ENCODE measurements around the gene BLVRB.
"Not testable (repeated sequence)": the region's sequence is repeated elsewhere in the genome, so short reads cannot be mapped to it uniquely, and the experiment has no call there.

BLVRB gene

GRCh38 chr19:40465557-40466218 is at the start of gene BLVRB:
Gene BLVRB (minus strand): TSS chr19:40465745. CDS start chr19:40465688, 57 bp downstream.
- H3K4me3 ChIP-seq (ENCODE audit: low read depth, low read length), result peak within 1 kb of the TSS; percentile 73

- H3K4me3 ChIP-seq (ENCODE audit: low read depth, low read length), result no peak overlapping the region
These were observed 48.3 kb upstream of the BLVRB start for GRCh38 chr19:40513741-40514315.

GRCh38 chr19:40513345-40513678 is 47.8 kb upstream of the BLVRB start:
- peak overlapping the region; percentile 4 for H3K4me3 ChIP-seq (ENCODE audit: low read depth, low read length)

GRCh38 chr19:40512473-40513344 is 47.2 kb upstream of the BLVRB start:
- H3K4me3 ChIP-seq (ENCODE audit: low read depth, low read length), result no peak overlapping the region

GRCh38 chr19:40512110-40512472 is 46.5 kb upstream of the BLVRB start:
- no peak overlapping the region for H3K4me3 ChIP-seq (ENCODE audit: low read depth, low read length)

- H3K4me3 ChIP-seq (ENCODE audit: low read depth, low read length), result no peak overlapping the region
These were observed 45.9 kb upstream of the BLVRB start for GRCh38 chr19:40511487-40511886.

- no peak overlapping the region for H3K4me3 ChIP-seq (ENCODE audit: low read depth, low read length)
These were observed 45.1 kb upstream of the BLVRB start for GRCh38 chr19:40510526-40511115.

- H3K4me3 ChIP-seq (ENCODE audit: low read depth, low read length), result no peak overlapping the region
These were observed 43.3 kb upstream of the BLVRB start for GRCh38 chr19:40508739-40509260.

- no peak overlapping the region for H3K4me3 ChIP-seq (ENCODE audit: low read depth, low read length)
These were observed 42.3 kb upstream of the BLVRB start for GRCh38 chr19:40507892-40508291.

- no peak overlapping the region for H3K4me3 ChIP-seq (ENCODE audit: low read depth, low read length)
These were observed 40.6 kb upstream of the BLVRB start for GRCh38 chr19:40506099-40506498.

- H3K4me3 ChIP-seq (ENCODE audit: low read depth, low read length), result no peak overlapping the region
These were observed 37.8 kb upstream of the BLVRB start for GRCh38 chr19:40503320-40503695.

GRCh38 chr19:40502647-40503319 is 37.2 kb upstream of the BLVRB start:
- H3K4me3 ChIP-seq (ENCODE audit: low read depth, low read length), result no peak overlapping the region

GRCh38 chr19:40502081-40502480 is 36.5 kb upstream of the BLVRB start:
- H3K4me3 ChIP-seq (ENCODE audit: low read depth, low read length), result no peak overlapping the region

- no peak overlapping the region for H3K4me3 ChIP-seq (ENCODE audit: low read depth, low read length)
These were observed 36.1 kb upstream of the BLVRB start for GRCh38 chr19:40501599-40501998.

GRCh38 chr19:40500678-40501530 is 35.4 kb upstream of the BLVRB start:
- H3K4me3 ChIP-seq (ENCODE audit: low read depth, low read length), result not testable (repeated sequence)

- no peak overlapping the region for H3K4me3 ChIP-seq (ENCODE audit: low read depth, low read length)
These were observed 33.8 kb upstream of the BLVRB start for GRCh38 chr19:40499320-40499719.

GRCh38 chr19:40497214-40497613 is 31.7 kb upstream of the BLVRB start:
- H3K4me3 ChIP-seq (ENCODE audit: low read depth, low read length), result no peak overlapping the region

GRCh38 chr19:40494191-40494838 is 28.8 kb upstream of the BLVRB start:
- no peak overlapping the region for H3K4me3 ChIP-seq (ENCODE audit: low read depth, low read length)

- no peak overlapping the region for H3K4me3 ChIP-seq (ENCODE audit: low read depth, low read length)
These were observed 28.2 kb upstream of the BLVRB start for GRCh38 chr19:40493778-40494177.

GRCh38 chr19:40492274-40492673 is 26.7 kb upstream of the BLVRB start:
- H3K4me3 ChIP-seq (ENCODE audit: low read depth, low read length), result no peak overlapping the region
